MM.1S (cell line): ENCODE results near the gene ADGRV1.

Experiments
- EZH2 ChIP-seq: fragments of 300-600 bp; sonication (generic); optimal IDR thresholded peaks from 2 replicates; pipeline ENCODE3; 2017; ENCODE audit warnings: low read depth, mild to moderate bottlenecking, antibody characterized with exemption, low read length, mixed read lengths
- EZH2phosphoT487 ChIP-seq: fragments of 300-600 bp; sonication (generic); IDR thresholded peaks from 2 replicates; pipeline ENCODE4 v1.6.1; 2018; ENCODE audit warnings: antibody characterized with exemption, low read length
- TF ChIP-seq, protein P1 (sequence below): fragments of 300-600 bp; sonication (generic); IDR thresholded peaks from 2 replicates; pipeline ENCODE4 v1.5.1; 2016; ENCODE audit warnings: antibody characterized with exemption, low read length, mixed read lengths

DNA sequence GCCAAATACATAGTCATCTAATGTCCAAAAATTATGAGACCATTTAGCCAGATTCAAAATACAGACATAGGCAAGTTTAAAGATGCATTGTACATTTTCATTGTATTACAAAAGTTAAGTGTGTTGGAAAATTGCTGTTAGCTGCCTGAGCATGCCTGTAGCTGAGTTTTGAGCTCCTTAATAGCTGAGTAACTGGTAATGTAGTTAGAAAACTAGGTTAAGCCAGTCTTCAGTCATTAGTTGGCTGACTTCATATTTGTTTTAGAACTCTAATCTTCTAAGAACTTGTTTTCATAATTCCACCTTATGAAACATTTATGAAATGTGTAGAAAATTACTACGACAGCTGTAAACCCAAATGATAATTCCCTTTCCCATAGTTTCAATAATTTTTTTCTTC lies 531.2 kb downstream of the ADGRV1 start:
- TF ChIP-seq, protein P1, sequence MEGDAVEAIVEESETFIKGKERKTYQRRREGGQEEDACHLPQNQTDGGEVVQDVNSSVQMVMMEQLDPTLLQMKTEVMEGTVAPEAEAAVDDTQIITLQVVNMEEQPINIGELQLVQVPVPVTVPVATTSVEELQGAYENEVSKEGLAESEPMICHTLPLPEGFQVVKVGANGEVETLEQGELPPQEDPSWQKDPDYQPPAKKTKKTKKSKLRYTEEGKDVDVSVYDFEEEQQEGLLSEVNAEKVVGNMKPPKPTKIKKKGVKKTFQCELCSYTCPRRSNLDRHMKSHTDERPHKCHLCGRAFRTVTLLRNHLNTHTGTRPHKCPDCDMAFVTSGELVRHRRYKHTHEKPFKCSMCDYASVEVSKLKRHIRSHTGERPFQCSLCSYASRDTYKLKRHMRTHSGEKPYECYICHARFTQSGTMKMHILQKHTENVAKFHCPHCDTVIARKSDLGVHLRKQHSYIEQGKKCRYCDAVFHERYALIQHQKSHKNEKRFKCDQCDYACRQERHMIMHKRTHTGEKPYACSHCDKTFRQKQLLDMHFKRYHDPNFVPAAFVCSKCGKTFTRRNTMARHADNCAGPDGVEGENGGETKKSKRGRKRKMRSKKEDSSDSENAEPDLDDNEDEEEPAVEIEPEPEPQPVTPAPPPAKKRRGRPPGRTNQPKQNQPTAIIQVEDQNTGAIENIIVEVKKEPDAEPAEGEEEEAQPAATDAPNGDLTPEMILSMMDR, result no peak
- TF ChIP-seq EZH2phosphoT487, result no peak
- no peak for TF ChIP-seq EZH2
